HTERT RPE-1 (cell line): Measurements from ENCODE around the gene GUK1.

Experiments
- in situ Hi-C: fragments of 300-500 bp; cut with MboI; formaldehyde crosslinking; loops from 4 replicates; pipeline ENCODE4 v1.14.3; 2020; ENCODE audit warnings: low sequenced_read_pairs

GUK1 gene

GRCh38 chr1:228139931-228140723 is at the start of gene GUK1:
Gene GUK1 (plus strand): TSS chr1:228140279. CDS start chr1:228140303, 24 bp downstream.
- in situ Hi-C loops, result no loop called here

GRCh38 chr1:228090613-228091081 is 49.4 kb upstream of the GUK1 start:
- in situ Hi-C loops, result no loop called here

- in situ Hi-C loops, result no loop called here
These were observed 49.0 kb upstream of the GUK1 start for GRCh38 chr1:228091084-228091483.

- in situ Hi-C loops, result no loop called here
These were observed 47.6 kb upstream of the GUK1 start for GRCh38 chr1:228092342-228093049.

GRCh38 chr1:228093050-228093906 is 46.8 kb upstream of the GUK1 start:
- in situ Hi-C loops, result no loop called here

GRCh38 chr1:228094432-228095016 is 45.6 kb upstream of the GUK1 start:
- in situ Hi-C loops, result no loop called here

GRCh38 chr1:228095161-228095560 is 44.9 kb upstream of the GUK1 start:
- in situ Hi-C loops, result no loop called here

- in situ Hi-C loops, result no loop called here
These were observed 44.1 kb upstream of the GUK1 start for GRCh38 chr1:228095938-228096337.

GRCh38 chr1:228096416-228097332 is 43.4 kb upstream of the GUK1 start:
- in situ Hi-C loops, result no loop called here

- in situ Hi-C loops, result no loop called here
These were observed 42.6 kb upstream of the GUK1 start for GRCh38 chr1:228097333-228098081.

- in situ Hi-C loops, result no loop called here
These were observed 41.7 kb upstream of the GUK1 start for GRCh38 chr1:228098323-228098931.

GRCh38 chr1:228099331-228099732 is 40.7 kb upstream of the GUK1 start:
- in situ Hi-C loops, result no loop called here

- in situ Hi-C loops, result no loop called here
These were observed 39.1 kb upstream of the GUK1 start for GRCh38 chr1:228100822-228101613.

GRCh38 chr1:228101614-228101993 is 38.5 kb upstream of the GUK1 start:
- in situ Hi-C loops, result no loop called here

- in situ Hi-C loops, result no loop called here
These were observed 37.9 kb upstream of the GUK1 start for GRCh38 chr1:228101994-228102790.

GRCh38 chr1:228102791-228103620 is 37.1 kb upstream of the GUK1 start, which contains the start of gene C1orf35:
Gene C1orf35 (minus strand): TSS chr1:228103325. CDS start chr1:228103227, 98 bp downstream.
- in situ Hi-C loops, result no loop called here
